Measurements from ENCODE around the gene FAIM2.

The FAIM2 gene

DNA sequence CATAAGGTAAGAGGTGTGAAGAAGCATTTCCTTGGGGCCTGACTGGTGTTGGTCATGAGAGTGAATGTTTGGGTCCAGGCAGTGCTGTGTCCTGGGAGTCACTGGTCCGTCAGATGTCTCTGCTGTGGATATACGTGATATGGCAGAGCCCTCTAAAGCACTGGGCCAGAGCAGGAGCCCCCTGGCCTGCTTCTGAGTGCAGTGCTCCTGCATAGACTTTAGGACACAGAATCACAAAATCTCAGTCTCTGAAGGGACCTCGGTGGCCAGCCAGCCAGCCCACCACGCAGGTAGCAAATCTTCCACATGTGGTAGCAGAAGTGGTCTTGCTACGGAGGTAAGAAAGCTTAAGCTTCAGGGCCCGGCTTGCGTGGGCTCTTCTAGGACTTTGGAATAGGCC is 28.3 kb upstream of the FAIM2 start:
- no peak for DNase-seq (ENCODE audit: low read depth in 1 of 2, low spot score in 1 of 2)
- H3K4me3 ChIP-seq (replicated peaks; ENCODE audit: insufficient read depth, low read length): no peak overlapping the region
- TF ChIP-seq SPI1 (IDR thresholded peaks at IDR 0.05; ENCODE audit: borderline replicate concordance, low read depth) (no peak), POLR2AphosphoS5 (IDR thresholded peaks at IDR 0.05; ENCODE audit: low read depth) (no peak), GABPA (IDR thresholded peaks at IDR 0.05; ENCODE audit: low read depth) (no peak)
- TF ChIP-seq, protein P1, sequence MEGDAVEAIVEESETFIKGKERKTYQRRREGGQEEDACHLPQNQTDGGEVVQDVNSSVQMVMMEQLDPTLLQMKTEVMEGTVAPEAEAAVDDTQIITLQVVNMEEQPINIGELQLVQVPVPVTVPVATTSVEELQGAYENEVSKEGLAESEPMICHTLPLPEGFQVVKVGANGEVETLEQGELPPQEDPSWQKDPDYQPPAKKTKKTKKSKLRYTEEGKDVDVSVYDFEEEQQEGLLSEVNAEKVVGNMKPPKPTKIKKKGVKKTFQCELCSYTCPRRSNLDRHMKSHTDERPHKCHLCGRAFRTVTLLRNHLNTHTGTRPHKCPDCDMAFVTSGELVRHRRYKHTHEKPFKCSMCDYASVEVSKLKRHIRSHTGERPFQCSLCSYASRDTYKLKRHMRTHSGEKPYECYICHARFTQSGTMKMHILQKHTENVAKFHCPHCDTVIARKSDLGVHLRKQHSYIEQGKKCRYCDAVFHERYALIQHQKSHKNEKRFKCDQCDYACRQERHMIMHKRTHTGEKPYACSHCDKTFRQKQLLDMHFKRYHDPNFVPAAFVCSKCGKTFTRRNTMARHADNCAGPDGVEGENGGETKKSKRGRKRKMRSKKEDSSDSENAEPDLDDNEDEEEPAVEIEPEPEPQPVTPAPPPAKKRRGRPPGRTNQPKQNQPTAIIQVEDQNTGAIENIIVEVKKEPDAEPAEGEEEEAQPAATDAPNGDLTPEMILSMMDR (IDR thresholded peaks at IDR 0.05; ENCODE audit: insufficient read depth, low read length): no peak

GRCh38 chr12:49930515-49931288 is 27.0 kb upstream of the FAIM2 start:
- Histone ChIP-seq H3K4me3 (replicated peaks; ENCODE audit: insufficient read depth, low read length) (no peak overlapping the region), H3K27ac (replicated peaks) (no peak overlapping the region), H3K27me3 (ENCODE audit: insufficient read depth, poor library complexity, severe bottlenecking) (no peaks in the 10 kb centered on the region)
- TF ChIP-seq POLR2AphosphoS5 (IDR thresholded peaks at IDR 0.05; ENCODE audit: low read depth) (no peak), GABPA (IDR thresholded peaks at IDR 0.05; ENCODE audit: low read depth) (no peak), SPI1 (IDR thresholded peaks at IDR 0.05; ENCODE audit: borderline replicate concordance, low read depth) (no peak)
- TF ChIP-seq, protein P1 (IDR thresholded peaks at IDR 0.05; ENCODE audit: insufficient read depth, low read length): no peak
- TF ChIP-seq, protein P2, sequence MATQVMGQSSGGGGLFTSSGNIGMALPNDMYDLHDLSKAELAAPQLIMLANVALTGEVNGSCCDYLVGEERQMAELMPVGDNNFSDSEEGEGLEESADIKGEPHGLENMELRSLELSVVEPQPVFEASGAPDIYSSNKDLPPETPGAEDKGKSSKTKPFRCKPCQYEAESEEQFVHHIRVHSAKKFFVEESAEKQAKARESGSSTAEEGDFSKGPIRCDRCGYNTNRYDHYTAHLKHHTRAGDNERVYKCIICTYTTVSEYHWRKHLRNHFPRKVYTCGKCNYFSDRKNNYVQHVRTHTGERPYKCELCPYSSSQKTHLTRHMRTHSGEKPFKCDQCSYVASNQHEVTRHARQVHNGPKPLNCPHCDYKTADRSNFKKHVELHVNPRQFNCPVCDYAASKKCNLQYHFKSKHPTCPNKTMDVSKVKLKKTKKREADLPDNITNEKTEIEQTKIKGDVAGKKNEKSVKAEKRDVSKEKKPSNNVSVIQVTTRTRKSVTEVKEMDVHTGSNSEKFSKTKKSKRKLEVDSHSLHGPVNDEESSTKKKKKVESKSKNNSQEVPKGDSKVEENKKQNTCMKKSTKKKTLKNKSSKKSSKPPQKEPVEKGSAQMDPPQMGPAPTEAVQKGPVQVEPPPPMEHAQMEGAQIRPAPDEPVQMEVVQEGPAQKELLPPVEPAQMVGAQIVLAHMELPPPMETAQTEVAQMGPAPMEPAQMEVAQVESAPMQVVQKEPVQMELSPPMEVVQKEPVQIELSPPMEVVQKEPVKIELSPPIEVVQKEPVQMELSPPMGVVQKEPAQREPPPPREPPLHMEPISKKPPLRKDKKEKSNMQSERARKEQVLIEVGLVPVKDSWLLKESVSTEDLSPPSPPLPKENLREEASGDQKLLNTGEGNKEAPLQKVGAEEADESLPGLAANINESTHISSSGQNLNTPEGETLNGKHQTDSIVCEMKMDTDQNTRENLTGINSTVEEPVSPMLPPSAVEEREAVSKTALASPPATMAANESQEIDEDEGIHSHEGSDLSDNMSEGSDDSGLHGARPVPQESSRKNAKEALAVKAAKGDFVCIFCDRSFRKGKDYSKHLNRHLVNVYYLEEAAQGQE (IDR thresholded peaks at IDR 0.05; ENCODE audit: insufficient replicate concordance, low read depth): no peak
- no peak for DNase-seq (ENCODE audit: low read depth in 1 of 2, low spot score in 1 of 2)

More for the DNA sequence above, 28.3 kb upstream of the FAIM2 start:
- no peaks in the 10 kb centered on the region for H3K27me3 ChIP-seq (ENCODE audit: insufficient read depth, poor library complexity, severe bottlenecking)
- no peak overlapping the region for H3K27ac ChIP-seq (replicated peaks)

- no peak overlapping the region for H3K4me3 ChIP-seq (replicated peaks; ENCODE audit: insufficient read depth, low read length)
- no peak for DNase-seq (ENCODE audit: low read depth in 1 of 2, low spot score in 1 of 2)
- no peaks in the 10 kb centered on the region for H3K27me3 ChIP-seq (ENCODE audit: insufficient read depth, poor library complexity, severe bottlenecking)
- H3K27ac ChIP-seq (replicated peaks): no peak overlapping the region
- no peak for TF ChIP-seq GABPA (IDR thresholded peaks at IDR 0.05; ENCODE audit: low read depth)
- no peak for TF ChIP-seq POLR2AphosphoS5 (IDR thresholded peaks at IDR 0.05; ENCODE audit: low read depth)
- TF ChIP-seq, protein P1 (IDR thresholded peaks at IDR 0.05; ENCODE audit: insufficient read depth, low read length): no peak
- no peak for TF ChIP-seq SPI1 (IDR thresholded peaks at IDR 0.05; ENCODE audit: borderline replicate concordance, low read depth)
- TF ChIP-seq, protein P2 (IDR thresholded peaks at IDR 0.05; ENCODE audit: insufficient replicate concordance, low read depth): no peak
Measured at GRCh38 chr12:49929581-49929980, 25.9 kb upstream of the FAIM2 start.
